ENCODE measurements around the gene SLC25A26. TPM values are rescaled to one million over a fixed set of nuclear protein-coding genes. Genes with fewer than 3 reads are reported as not detected.
A peak's percentile ranks its signal among the peaks of the same experiment; 100 is the strongest.
"Not testable (repeated sequence)": the region's sequence is repeated elsewhere in the genome, so short reads cannot be mapped to it uniquely, and the experiment has no call there.

SLC25A26 gene
- total and polyA plus RNA-seq, 12 donors, result 12.1 to 44.2 (median 31.0) TPM

- intact Hi-C loops (cut with DNase I), result loop anchor here in 3 of 10 donors (5.0 to 10.0 kb wide), 3 partner anchors 66 to 88 kb away; partner anchors contain the start of gene LRIG1 (in 1 of the 3)
- H3K9me3 ChIP-seq, result peaks cover 0 to 9% (median 3%) of the 10 kb centered on the region in 11 donors
- no peak for ATAC-seq
- peaks cover 0 to 46% (median 16%) of the 10 kb centered on the region in 9 donors for H3K36me3 ChIP-seq
- H3K4me1 ChIP-seq, result peaks cover 12 to 79% (median 52%) of the 10 kb centered on the region in 9 donors
- H3K27me3 ChIP-seq, result no peaks in the 10 kb centered on the region
- no peak for DNase-seq
- H3K27ac ChIP-seq, result peak overlapping the region; percentile 42 to 78 (median 66)
- TF ChIP-seq CTCF (IDR thresholded peaks at IDR 0.05), result no peak
- no peak overlapping the region for H3K4me3 ChIP-seq
- WGBS, 2 donors, result 70 to 71% methylated on average over 14 of the region's 14 CpGs
These were observed 195.9 kb downstream of the SLC25A26 start for GRCh38 chr3:66416556-66417304.

DNA sequence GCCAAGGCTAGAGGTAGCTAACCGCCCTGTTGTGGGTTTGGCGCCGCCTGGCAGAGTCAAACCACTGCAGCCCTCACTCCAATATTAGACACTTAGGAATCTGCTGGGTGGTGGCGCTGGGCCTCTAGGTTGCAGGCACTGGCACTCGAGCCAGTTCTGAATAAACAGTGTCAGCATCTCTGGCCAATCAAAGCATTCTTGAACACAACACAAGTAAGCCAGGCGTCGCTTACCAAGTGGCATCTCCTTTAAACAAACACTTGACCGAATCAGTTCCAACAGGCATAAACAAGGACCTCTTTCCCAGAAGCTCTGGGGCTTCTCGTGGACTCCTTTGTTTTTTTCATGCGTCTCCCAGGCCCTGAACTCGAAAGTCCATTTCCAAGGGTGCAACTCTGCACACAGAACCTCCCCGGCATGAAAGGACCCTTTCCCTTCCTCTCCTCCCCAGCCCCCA is 197.7 kb downstream of the SLC25A26 start:
- Histone ChIP-seq H3K4me1 (peaks cover 7 to 64% (median 46%) of the 10 kb centered on the region in 9 donors), H3K27ac (peak overlapping the region in 7 of 10 donors; percentile 26 to 62 (median 34)), H3K9me3 (peaks cover 0 to 17% (median 7%) of the 10 kb centered on the region in 11 donors), H3K4me3 (no peak overlapping the region), H3K36me3 (peaks cover 0 to 30% (median 4%) of the 10 kb centered on the region in 9 donors), H3K27me3 (no peaks in the 10 kb centered on the region)
- no peak for DNase-seq
- 62 to 69% methylated on average over 12 of the region's 12 CpGs for WGBS, 2 donors
- intact Hi-C loops (cut with DNase I), result loop anchor here in 3 of 10 donors (5.0 to 10.0 kb wide), 3 partner anchors 64 to 86 kb away; partner anchors contain the start of gene LRIG1 (in 1 of the 3)
- peak in 5 of 9 donors; percentile 7 to 47 (median 44) for TF ChIP-seq CTCF (IDR thresholded peaks at IDR 0.05)
- ATAC-seq, result peak; percentile 54 to 84 (median 68)

DNA sequence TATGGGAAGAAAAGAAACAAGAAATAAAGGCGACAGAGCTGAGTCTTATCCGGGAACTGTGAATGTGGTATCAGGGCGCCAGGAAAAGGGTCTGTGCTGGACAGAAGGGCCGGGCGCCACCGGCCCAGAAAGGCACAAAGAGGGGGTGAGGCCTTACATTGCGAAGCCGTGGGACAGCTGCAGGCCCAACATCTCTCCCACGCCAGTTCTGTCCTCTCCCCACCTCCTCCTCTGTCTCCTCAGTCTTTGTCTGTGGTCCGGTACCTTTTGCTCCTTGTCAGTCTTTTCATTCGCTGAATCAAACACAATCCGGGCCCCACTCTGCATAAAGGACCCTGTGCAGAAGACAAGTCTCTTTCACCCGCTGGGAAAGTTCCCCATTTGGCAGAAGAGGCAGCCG is 198.2 kb downstream of the SLC25A26 start:
- DNase-seq (no peak), ATAC-seq (no peak)
- peaks cover 0 to 25% (median 4%) of the 10 kb centered on the region in 9 donors for H3K36me3 ChIP-seq
- H3K27ac ChIP-seq, result peak overlapping the region in 5 of 10 donors; percentile 18 to 62 (median 37)
- H3K4me3 ChIP-seq, result no peak overlapping the region
- intact Hi-C loops (cut with DNase I), result loop anchor here in 3 of 10 donors (5.0 to 10.0 kb wide), 3 partner anchors 63 to 86 kb away; partner anchors contain the start of gene LRIG1 (in 1 of the 3)
- no peaks in the 10 kb centered on the region for H3K27me3 ChIP-seq
- 90 to 92% methylated on average over 14 of the region's 14 CpGs for WGBS, 2 donors
- no peak for TF ChIP-seq CTCF (IDR thresholded peaks at IDR 0.05)
- H3K9me3 ChIP-seq, result peaks cover 0 to 17% (median 7%) of the 10 kb centered on the region in 11 donors
- peaks cover 7 to 67% (median 46%) of the 10 kb centered on the region in 9 donors for H3K4me1 ChIP-seq

DNA sequence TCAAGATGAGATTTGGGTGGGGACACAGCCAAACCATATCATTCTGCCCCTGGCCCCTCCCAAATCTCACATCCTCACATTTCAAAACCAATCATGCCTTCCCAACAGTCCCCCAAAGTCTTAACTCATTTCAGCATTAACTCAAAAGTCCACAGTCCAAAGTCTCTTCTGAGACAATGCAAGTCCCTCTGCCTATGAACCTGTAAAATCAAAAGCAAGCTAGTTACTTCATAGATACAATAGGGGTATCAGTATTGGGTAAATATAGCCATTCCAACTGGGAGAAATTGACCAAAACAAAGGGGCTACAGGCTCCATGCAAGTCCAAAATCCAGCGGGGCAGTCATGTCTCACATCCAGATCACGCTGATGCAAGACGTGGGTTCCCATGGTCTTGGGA is 200.3 kb downstream of the SLC25A26 start:
- H3K36me3 ChIP-seq; H3K27me3 ChIP-seq; intact Hi-C loops (cut with DNase I); ATAC-seq; H3K27ac ChIP-seq; H3K4me3 ChIP-seq; DNase-seq: not testable (repeated sequence)
- peaks cover 0 to 17% (median 7%) of the 10 kb centered on the region in 11 donors for H3K9me3 ChIP-seq
- WGBS, 2 donors, result 99% methylated on average over 3 of the region's 3 CpGs
- peaks cover 15 to 75% (median 47%) of the 10 kb centered on the region in 9 donors for H3K4me1 ChIP-seq

- H3K27me3 ChIP-seq; H3K27ac ChIP-seq; intact Hi-C loops (cut with DNase I); H3K4me3 ChIP-seq; ATAC-seq; DNase-seq; H3K36me3 ChIP-seq: not testable (repeated sequence)
- WGBS, 2 donors, result 99 to 100% methylated on average over 3 of the region's 3 CpGs
- H3K9me3 ChIP-seq, result peaks cover 0 to 17% (median 7%) of the 10 kb centered on the region in 11 donors
- peaks cover 9 to 75% (median 44%) of the 10 kb centered on the region in 9 donors for H3K4me1 ChIP-seq
These were observed 201.1 kb downstream of the SLC25A26 start for GRCh38 chr3:66421893-66422292.

Data from heart right ventricle (tissue), 16 donors.